ENCODE results near the gene BRD7. TPM values are rescaled to one million over a fixed set of nuclear protein-coding genes. Genes with fewer than 3 reads are reported as not detected.

Gene BRD7
- total and polyA plus RNA-seq, 2 donors (not counting 1 experiment from before 2014, with no cell fraction given) = 29.8 to 64.5 TPM

DNA sequence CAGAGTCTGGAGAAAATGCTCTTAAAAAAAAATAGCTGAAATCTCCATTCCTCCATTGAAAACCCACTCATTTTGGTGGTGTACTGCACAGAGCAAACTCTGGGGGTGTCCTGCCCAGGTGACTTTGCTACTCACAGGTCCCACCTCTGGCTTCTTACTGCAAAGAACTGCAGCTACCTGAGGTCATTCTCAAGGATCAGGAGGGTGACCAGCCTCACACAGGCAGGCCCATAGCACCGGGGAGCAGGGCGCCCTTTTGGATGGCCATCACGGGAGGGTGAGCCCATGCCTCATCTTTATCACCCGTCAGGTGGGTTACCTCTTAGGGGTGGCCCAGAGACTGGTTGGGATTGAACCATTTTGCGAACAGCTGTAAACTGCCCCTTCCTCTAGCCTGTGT is 32.6 kb upstream of the BRD7 start:
- POLR2A ChIA-PET = no interaction called here
- H3K9me3 Mint-ChIP-seq (ENCODE audit: insufficient read depth) = no peaks in the 10 kb centered on the region

DNA sequence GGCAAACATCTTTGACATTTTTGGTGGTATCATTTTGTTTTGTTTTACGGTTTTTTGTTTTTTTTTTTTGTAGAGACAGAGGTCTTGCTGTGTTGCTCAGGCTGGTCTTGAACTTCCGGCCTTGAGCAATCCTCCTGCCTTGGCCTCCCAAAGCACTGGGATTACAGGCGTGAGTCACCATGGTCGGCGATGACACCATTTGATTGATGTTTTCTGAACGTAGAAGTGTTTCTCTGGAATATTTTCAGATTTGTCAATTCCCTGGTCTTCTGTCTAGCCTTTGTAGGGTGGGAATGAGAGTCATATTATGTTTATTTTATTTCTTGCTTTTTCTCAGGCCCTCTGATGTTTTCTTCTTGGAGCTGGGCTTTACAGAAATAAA is 32.2 kb upstream of the BRD7 start:
- 91% methylated on average over 5 of the region's 6 CpGs for WGBS (ENCODE audit: insufficient coverage)
- POLR2A ChIA-PET = no interaction called here
- no peaks in the 10 kb centered on the region for H3K9me3 Mint-ChIP-seq (ENCODE audit: insufficient read depth)

More for the DNA sequence above, 32.6 kb upstream of the BRD7 start:
- H3K9ac ChIP-seq (ENCODE audit: low read length) = no peak overlapping the region
- H4K20me1 ChIP-seq (ENCODE audit: control insufficient read depth, insufficient read depth, low read length, poor library complexity, severe bottlenecking) = no peaks in the 10 kb centered on the region
- intact Hi-C loops (cut with micrococcal nuclease) = no loop called here
- H3K36me3 ChIP-seq (replicated peaks in 1 of 2; ENCODE audit: control extremely low read depth in 1 of 2, control insufficient read depth in 1 of 2, extremely low read depth in 1 of 2, insufficient read depth in 2 of 2, low read length in 1 of 2) = no peaks in the 10 kb centered on the region
- H2AFZ ChIP-seq (ENCODE audit: insufficient read depth, low read depth, low read length, poor library complexity, severe bottlenecking) = no peak overlapping the region
- CTCF ChIA-PET = interaction anchor here (1.0 kb wide), 1 partner anchor 19 kb away, joined by 3 read pairs; no protein-coding TSS in a partner anchor
- no peaks in the 10 kb centered on the region for H3K79me2 ChIP-seq (ENCODE audit: control insufficient read depth, insufficient read depth, low read length)
- H3K27me3 ChIP-seq (replicated peaks in 1 of 4; ENCODE audit: control extremely low read depth in 1 of 4, control insufficient read depth in 3 of 4, insufficient read depth in 4 of 4, low read length in 3 of 4) = peaks cover 0 to 5% (median 0%) of the 10 kb centered on the region in 4 experiments
- H3K4me2 ChIP-seq (replicated peaks; ENCODE audit: low read depth, low read length, poor library complexity, severe bottlenecking) = no peak overlapping the region
- ATAC-seq (ENCODE audit: low read depth) = no peak
- H3K4me1 ChIP-seq (ENCODE audit: control insufficient read depth in 2 of 2, insufficient read depth in 2 of 2, low read length in 2 of 2) = peaks cover under 1% of the 10 kb centered on the region in 2 donors
- WGBS (ENCODE audit: insufficient coverage) = 90% methylated on average over 4 of the region's 5 CpGs
- no peak for DNase-seq
- Mint-ChIP-seq H3K27me3 (peaks cover 3% of the 10 kb centered on the region), H3K27ac (no peak overlapping the region), H3K4me3 (no peak overlapping the region), H3K4me1 (peaks cover 2% of the 10 kb centered on the region)
- no peak for TF ChIP-seq EZH2 (IDR thresholded peaks at IDR 0.05; ENCODE audit: borderline replicate concordance, insufficient read depth, low read depth, low read length, poor library complexity, severe bottlenecking)
- TF ChIP-seq, protein P1, sequence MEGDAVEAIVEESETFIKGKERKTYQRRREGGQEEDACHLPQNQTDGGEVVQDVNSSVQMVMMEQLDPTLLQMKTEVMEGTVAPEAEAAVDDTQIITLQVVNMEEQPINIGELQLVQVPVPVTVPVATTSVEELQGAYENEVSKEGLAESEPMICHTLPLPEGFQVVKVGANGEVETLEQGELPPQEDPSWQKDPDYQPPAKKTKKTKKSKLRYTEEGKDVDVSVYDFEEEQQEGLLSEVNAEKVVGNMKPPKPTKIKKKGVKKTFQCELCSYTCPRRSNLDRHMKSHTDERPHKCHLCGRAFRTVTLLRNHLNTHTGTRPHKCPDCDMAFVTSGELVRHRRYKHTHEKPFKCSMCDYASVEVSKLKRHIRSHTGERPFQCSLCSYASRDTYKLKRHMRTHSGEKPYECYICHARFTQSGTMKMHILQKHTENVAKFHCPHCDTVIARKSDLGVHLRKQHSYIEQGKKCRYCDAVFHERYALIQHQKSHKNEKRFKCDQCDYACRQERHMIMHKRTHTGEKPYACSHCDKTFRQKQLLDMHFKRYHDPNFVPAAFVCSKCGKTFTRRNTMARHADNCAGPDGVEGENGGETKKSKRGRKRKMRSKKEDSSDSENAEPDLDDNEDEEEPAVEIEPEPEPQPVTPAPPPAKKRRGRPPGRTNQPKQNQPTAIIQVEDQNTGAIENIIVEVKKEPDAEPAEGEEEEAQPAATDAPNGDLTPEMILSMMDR (IDR thresholded peaks at IDR 0.05) = no peak
- no peak overlapping the region for H3K27ac ChIP-seq (ENCODE audit: low read length in 2 of 2)
- no peak overlapping the region for H3K4me3 ChIP-seq (ENCODE audit: control extremely low read depth in 1 of 5, extremely low read depth in 1 of 5, insufficient read depth in 1 of 5, low read depth in 2 of 5, low read length in 4 of 5)
- no peaks in the 10 kb centered on the region for H3K9me3 ChIP-seq (ENCODE audit: control extremely low read depth in 1 of 3, control insufficient read depth in 2 of 3, insufficient read depth in 1 of 3, low read length in 2 of 3)

More for the DNA sequence above, 32.2 kb upstream of the BRD7 start:
- Histone ChIP-seq H3K9ac (ENCODE audit: low read length) (no peak overlapping the region), H3K4me2 (replicated peaks; ENCODE audit: low read depth, low read length, poor library complexity, severe bottlenecking) (no peak overlapping the region), H3K27ac (ENCODE audit: low read length in 2 of 2) (no peak overlapping the region), H3K4me3 (ENCODE audit: control extremely low read depth in 1 of 5, extremely low read depth in 1 of 5, insufficient read depth in 1 of 5, low read depth in 2 of 5, low read length in 4 of 5) (no peak overlapping the region), H3K79me2 (ENCODE audit: control insufficient read depth, insufficient read depth, low read length) (no peaks in the 10 kb centered on the region), H3K36me3 (replicated peaks in 1 of 2; ENCODE audit: control extremely low read depth in 1 of 2, control insufficient read depth in 1 of 2, extremely low read depth in 1 of 2, insufficient read depth in 2 of 2, low read length in 1 of 2) (no peaks in the 10 kb centered on the region), H3K9me3 (ENCODE audit: control extremely low read depth in 1 of 3, control insufficient read depth in 2 of 3, insufficient read depth in 1 of 3, low read length in 2 of 3) (no peaks in the 10 kb centered on the region), H3K27me3 (replicated peaks in 1 of 4; ENCODE audit: control extremely low read depth in 1 of 4, control insufficient read depth in 3 of 4, insufficient read depth in 4 of 4, low read length in 3 of 4) (peaks cover 0 to 5% (median 0%) of the 10 kb centered on the region in 4 experiments), H3K4me1 (ENCODE audit: control insufficient read depth in 2 of 2, insufficient read depth in 2 of 2, low read length in 2 of 2) (peaks cover 4 to 5% of the 10 kb centered on the region in 2 donors), H2AFZ (ENCODE audit: insufficient read depth, low read depth, low read length, poor library complexity, severe bottlenecking) (no peak overlapping the region), H4K20me1 (ENCODE audit: control insufficient read depth, insufficient read depth, low read length, poor library complexity, severe bottlenecking) (no peaks in the 10 kb centered on the region)
- H3K4me3 Mint-ChIP-seq = no peak overlapping the region
- ATAC-seq (ENCODE audit: low read depth) (no peak), DNase-seq (no peak)
- no peak for TF ChIP-seq EZH2 (IDR thresholded peaks at IDR 0.05; ENCODE audit: borderline replicate concordance, insufficient read depth, low read depth, low read length, poor library complexity, severe bottlenecking)
- TF ChIP-seq, protein P1 (IDR thresholded peaks at IDR 0.05) = no peak
- no peak overlapping the region for H3K27ac Mint-ChIP-seq
- peaks cover under 1% of the 10 kb centered on the region for H3K27me3 Mint-ChIP-seq
- H3K4me1 Mint-ChIP-seq = peaks cover 4% of the 10 kb centered on the region
- CTCF ChIA-PET = interaction anchor here (1.0 kb wide), 1 partner anchor 18 kb away, joined by 3 read pairs; no protein-coding TSS in a partner anchor
- intact Hi-C loops (cut with micrococcal nuclease) = no loop called here
